GM18873 (cell line): ENCODE data around the gene SRXN1.
"Not testable (repeated sequence)": the region's sequence is repeated elsewhere in the genome, so short reads cannot be mapped to it uniquely, and the experiment has no call there.

Experiments used
- ATAC-seq: cut with Tn5 transposase; IDR thresholded peaks from one replicate; pipeline ENCODE4 v1.9.1; 2021; ENCODE audit warnings: mild to moderate bottlenecking, moderate library complexity, moderate number of reproducible peaks; ENCODE audit not compliant: unreplicated experiment, low FRiP score

The SRXN1 gene

DNA sequence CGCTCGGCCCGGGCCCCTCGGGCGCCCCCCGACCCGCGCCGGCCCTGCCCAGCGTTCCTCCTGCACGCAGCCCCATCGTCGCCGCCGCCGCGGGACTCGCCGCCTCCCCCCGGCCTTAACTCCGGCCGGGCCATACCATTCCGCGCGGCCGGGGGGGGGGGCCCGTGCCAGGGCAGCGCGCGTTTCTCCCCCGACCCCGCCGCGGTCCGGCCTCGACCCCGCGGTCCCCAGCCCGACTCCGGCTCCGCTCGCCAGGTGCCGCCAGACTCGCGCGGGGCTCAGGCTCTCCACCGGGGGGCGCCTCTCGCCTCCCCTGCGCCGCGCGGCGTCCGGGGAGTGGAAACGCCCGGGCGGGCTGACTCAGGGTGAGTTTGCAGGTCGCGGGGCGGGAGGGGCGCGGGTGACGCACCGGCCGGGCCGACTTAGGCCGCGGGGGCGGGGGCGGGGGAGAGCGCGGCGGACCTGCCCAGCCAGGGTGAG lies at the start of gene SRXN1:
SRXN1 (minus strand) TSS at position 91 of the 480 bp plus-strand sequence; CDS start at position 76, 15 bp downstream.
- ATAC-seq = peak; percentile 61

DNA sequence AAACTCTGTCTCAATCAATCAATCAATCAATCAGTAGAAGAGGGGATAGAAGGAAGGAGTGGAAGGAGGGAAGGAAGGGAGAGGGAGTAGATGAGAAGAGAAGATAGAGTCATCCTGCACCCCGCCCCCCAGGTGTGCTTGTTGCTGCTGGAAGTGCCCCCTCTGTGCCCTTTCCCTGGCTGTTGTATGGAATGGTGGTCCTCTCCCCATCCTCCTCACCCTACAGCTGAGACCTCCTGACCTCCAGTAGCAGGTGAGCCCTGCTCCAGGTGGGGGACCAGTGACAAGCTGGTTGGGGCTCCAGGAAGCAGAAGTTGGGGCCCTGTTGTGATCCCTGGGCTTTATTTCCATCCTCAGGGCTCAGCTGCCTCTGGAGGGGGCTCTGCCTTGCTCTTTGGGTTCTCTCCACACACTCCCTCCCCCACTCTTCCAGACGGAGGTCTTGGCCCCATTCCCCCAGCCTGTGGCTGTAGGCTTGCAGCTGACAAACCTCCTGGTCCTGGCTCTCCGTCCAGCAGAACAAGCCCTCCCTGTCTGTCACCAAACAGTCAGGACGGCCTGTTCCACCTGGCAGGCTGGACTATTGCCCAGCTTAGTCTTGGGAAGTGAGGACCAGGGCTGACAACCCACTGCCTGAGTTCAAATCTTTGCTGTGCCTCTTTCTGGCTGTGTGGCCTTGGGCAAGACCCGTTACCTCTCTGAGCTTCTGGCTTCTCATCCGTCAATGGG lies 48.6 kb upstream of the SRXN1 start:
- ATAC-seq = no peak

- ATAC-seq = no peak
Observed at GRCh38 chr20:699811-700338, 46.9 kb upstream of the SRXN1 start.

GRCh38 chr20:699342-699741 lies 46.3 kb upstream of the SRXN1 start:
- no peak for ATAC-seq

DNA sequence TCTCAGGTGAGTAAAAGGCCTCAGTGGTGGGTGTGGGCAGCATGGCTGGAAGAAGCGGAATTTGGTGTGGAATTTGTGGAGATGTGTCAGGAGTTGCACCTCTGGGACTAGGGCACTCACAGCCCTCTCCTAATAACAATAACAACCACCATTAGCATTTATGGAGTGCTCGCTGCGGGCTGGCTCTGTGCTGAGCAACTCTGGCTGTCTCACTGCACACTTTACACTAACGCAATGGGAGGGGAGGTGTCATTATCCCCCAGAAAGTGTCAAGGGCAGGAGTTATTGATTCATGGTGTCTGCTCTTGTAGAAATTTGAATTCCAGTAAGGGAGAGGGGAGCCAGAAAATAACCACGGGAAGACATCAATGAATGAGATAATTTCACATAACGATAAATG lies 45.3 kb upstream of the SRXN1 start:
- no peak for ATAC-seq

- ATAC-seq = no peak
Observed at GRCh38 chr20:697826-698225, 44.8 kb upstream of the SRXN1 start.

DNA sequence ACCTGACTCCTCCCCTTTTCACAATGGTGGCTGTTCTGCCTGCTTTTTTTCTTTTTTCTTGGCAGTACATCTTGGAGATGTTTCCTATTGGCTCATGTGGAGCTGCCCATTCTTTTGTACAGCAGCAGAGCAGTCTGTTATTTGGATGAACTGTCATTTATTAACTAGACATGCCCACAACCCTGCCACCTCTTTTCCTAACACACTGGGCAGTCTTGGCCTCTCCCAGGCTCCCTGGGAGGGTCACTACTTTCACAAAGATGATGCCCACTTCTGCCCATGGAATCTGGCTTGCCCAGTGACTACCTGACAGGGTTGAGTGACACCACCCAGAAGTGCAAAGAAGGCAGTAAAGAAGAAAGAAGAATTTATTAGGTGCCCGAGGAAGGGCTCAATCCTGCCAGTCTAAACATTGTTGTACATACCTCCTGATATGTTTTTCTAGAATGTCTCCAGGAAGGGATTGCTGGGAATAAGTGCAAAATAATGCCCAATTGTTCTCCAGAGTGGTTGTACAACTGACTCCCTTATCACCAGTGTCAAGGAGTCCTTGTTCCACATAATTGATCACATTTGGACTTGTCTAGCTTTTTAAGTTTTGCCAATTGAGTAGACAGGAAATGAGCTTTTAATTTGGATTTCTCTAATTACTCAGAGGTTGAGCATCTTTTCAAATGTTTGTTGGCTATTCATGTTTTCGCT lies 42.3 kb upstream of the SRXN1 start:
- no peak for ATAC-seq

DNA sequence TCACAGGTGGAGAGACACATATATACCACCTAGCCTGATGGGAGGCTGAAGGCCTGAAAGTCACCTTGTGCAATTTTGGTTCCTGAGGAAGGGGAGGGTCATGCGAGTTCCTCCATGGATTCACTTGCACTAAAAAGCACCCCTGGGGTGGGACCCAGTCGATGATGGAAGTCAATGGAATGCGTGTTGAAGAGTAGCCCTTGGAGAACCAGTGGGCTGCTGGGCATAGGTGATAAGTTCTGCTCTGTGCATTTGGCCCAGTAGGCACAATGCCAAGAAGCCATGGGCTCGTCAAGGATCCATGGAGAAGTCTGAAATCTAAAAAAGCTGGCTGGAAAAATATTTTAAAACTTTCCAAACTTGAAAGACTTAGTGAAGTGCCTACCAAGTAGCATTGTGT lies 41.5 kb upstream of the SRXN1 start:
- ATAC-seq = no peak

DNA sequence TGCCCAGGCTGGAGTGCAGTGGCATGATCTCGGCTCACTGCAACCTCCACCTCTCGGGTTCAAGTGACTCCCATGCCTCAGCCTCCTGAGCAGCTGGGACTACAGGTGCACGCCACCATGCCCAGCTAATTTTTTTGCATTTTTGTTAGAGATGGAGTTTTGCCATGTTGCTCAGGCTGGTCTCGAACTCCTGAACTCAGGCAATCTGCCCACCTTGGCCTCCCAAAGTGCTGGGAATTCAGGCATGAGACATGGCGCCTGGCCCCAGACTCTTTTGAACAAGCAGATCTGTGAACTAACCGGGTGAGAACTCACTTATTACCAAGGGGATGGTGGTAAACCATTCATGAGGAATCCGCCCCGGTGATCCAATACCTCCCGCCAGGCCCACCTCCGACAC lies 40.8 kb upstream of the SRXN1 start:
- ATAC-seq = not testable (repeated sequence)

DNA sequence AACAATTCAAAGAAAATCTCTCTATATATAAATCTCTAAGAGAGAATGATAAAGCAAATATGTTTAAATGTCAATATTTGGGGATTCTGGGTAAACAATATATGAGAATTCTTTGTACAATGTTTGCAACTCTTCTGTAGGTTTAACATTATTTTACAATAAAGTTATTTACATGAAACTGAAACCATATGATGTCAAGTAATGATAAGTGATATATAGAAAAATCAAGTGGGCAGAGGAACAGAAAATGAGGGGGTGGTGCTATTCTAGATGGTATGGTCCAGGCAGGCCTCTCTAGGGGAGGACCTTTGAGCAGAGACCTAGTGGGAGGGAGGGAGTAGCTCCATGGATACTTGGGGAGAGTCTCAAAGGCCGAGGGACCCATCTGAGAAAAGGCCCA lies 39.0 kb upstream of the SRXN1 start:
- ATAC-seq = no peak

DNA sequence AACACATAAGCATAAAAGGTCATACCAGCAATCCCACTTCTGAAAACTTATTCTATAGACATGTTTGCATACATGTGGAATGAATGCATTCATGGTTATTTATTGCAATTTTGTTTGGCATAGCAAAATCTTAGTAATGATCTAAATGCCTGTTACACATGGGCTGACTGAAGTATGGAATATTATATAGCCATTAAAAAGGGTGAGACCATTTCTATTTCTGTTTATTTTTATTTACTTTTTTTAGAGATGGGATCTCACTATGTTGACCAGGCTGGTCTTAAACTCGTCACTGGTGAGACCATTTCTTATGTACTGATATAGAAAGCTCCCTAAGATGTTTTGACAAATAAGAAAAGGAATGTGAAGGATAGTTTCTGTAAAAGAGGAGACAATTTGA lies 36.9 kb upstream of the SRXN1 start:
- ATAC-seq = no peak

- ATAC-seq = no peak
Observed at GRCh38 chr20:689348-689747, 36.3 kb upstream of the SRXN1 start.

DNA sequence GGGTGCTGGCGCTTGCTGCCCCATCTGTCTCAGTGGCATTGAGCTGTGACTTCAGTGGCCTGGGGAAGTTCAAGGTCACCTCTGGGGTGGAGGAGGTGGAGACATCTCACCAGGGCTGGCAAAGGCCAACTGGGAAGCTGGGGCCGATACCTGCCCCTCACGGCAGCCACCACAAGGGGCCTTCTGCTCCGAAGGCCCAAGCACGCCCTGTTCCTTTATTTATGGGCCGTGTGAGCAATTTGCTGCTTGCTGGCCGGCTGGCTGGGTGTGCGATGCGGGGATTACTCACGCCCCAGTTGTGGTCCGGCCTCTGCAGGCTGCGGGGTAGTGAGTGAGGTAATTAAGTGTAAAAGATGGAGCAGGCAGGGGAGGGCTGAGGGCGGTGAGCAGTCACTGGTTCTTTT lies 35.8 kb upstream of the SRXN1 start:
- no peak for ATAC-seq

GRCh38 chr20:687468-688203 lies 34.6 kb upstream of the SRXN1 start:
- ATAC-seq = no peak

GRCh38 chr20:684676-685319 lies 31.8 kb upstream of the SRXN1 start:
- ATAC-seq = no peak

- no peak for ATAC-seq
Observed at GRCh38 chr20:682123-682522, 29.1 kb upstream of the SRXN1 start.

- no peak for ATAC-seq
Observed at GRCh38 chr20:680638-681187, 27.7 kb upstream of the SRXN1 start.

- no peak for ATAC-seq
Observed at GRCh38 chr20:677957-678356, 25.0 kb upstream of the SRXN1 start.

DNA sequence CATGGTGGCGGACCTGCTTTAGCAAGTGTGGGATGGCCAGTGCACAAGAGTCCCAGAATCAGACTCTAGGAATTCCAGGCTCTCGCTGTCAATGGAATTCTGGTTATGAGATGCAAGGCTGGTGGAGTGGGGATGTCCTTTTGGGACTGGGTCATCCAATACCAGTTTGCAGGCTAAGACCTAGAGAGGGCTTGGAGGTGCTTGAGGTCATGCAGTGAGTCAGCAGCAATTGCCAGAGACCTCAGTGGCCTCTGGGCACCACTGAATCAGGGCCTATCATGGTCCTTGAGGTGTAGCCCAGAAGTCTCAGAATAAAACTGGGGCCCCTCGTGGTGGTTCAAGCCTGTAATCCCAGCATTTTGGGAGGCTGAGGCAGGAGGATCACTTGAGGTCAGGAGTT lies 24.0 kb upstream of the SRXN1 start:
- no peak for ATAC-seq

DNA sequence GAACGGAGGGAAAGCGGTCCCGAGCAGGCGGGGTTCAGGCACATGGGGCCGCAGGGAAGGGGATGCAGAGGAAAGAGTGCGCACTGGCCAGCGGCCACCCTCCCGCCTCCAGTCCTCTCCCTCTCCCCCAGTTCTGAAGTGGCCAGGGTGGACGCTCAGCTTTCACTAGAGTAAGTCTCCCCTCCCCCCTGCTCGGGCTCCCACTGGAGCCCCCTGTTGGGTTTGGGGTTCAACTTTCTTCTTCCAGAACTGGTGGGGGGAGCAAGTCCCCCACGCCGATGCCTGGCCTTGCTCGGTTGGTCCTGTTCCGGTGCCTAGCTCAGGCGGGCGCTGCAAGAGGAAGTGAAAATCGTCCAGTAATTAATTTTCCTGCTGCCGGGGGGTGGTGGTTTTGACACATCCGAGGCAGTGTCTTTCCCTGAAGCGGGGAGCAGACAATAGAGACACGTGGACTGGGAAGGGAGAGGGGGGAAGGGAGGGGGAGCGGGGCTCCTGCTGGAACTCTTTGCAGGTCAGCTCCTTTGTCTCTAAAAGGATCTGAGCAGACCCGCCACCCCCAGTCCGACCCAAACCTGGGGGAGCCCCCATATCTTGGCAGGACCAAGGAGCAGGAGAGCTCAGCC lies 23.4 kb upstream of the SRXN1 start:
- no peak for ATAC-seq
